Mammary epithelial cell (primary cell): ENCODE measurements around the gene ALG13.

Source experiments
- EZH2 ChIP-seq: IDR thresholded peaks from 2 replicates; pipeline ENCODE4 v1.6.1; 2012; ENCODE audit warnings: low read length, inconsistent platforms, borderline replicate concordance
- TF ChIP-seq, protein P1 (sequence below), 2 donors: IDR thresholded peaks in 1 of 2; conservative IDR thresholded peaks in 1 of 2; 2 replicates each; pipeline ENCODE4 v1.5.1; 2011 to 2012; ENCODE audit warnings: inconsistent platforms in 2 of 2, low read length in 2 of 2, mild to moderate bottlenecking in 2 of 2, control low read depth in 1 of 2, low read depth in 1 of 2; ENCODE audit not compliant: insufficient read depth in 1 of 2; ENCODE audit errors: extremely low read depth in 1 of 2

GRCh38 chrX:111784667-111785066 is 103.7 kb downstream of the ALG13 start:
- TF ChIP-seq, protein P1, sequence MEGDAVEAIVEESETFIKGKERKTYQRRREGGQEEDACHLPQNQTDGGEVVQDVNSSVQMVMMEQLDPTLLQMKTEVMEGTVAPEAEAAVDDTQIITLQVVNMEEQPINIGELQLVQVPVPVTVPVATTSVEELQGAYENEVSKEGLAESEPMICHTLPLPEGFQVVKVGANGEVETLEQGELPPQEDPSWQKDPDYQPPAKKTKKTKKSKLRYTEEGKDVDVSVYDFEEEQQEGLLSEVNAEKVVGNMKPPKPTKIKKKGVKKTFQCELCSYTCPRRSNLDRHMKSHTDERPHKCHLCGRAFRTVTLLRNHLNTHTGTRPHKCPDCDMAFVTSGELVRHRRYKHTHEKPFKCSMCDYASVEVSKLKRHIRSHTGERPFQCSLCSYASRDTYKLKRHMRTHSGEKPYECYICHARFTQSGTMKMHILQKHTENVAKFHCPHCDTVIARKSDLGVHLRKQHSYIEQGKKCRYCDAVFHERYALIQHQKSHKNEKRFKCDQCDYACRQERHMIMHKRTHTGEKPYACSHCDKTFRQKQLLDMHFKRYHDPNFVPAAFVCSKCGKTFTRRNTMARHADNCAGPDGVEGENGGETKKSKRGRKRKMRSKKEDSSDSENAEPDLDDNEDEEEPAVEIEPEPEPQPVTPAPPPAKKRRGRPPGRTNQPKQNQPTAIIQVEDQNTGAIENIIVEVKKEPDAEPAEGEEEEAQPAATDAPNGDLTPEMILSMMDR (conservative IDR thresholded peaks at IDR 0.05 in 1 of 2, IDR thresholded peaks at IDR 0.05 in 1 of 2; ENCODE audit: extremely low read depth in 1 of 2, insufficient read depth in 1 of 2, low read depth in 1 of 2, low read length in 2 of 2): no peak
- no peak for TF ChIP-seq EZH2
